Neural progenitor cell (in vitro differentiated cells): ENCODE data around the gene PSMD8.

ENCODE experiments used
- EZH2 ChIP-seq: fragments of 200-600 bp; sonication (generic); IDR thresholded peaks from 2 replicates; pipeline ENCODE4 v1.6.1; 2017; ENCODE audit warnings: antibody characterized with exemption, mild to moderate bottlenecking, moderate library complexity
- EZH2phosphoT487 ChIP-seq: fragments of 200-600 bp; sonication (generic); IDR thresholded peaks from 2 replicates; pipeline ENCODE4 v1.6.1; 2017; ENCODE audit warnings: antibody characterized with exemption
- TF ChIP-seq, protein P1 (sequence below): fragments of 200-600 bp; sonication (generic); IDR thresholded peaks from 2 replicates; pipeline ENCODE4 v1.5.1; 2017; ENCODE audit warnings: antibody characterized with exemption, mild to moderate bottlenecking

DNA sequence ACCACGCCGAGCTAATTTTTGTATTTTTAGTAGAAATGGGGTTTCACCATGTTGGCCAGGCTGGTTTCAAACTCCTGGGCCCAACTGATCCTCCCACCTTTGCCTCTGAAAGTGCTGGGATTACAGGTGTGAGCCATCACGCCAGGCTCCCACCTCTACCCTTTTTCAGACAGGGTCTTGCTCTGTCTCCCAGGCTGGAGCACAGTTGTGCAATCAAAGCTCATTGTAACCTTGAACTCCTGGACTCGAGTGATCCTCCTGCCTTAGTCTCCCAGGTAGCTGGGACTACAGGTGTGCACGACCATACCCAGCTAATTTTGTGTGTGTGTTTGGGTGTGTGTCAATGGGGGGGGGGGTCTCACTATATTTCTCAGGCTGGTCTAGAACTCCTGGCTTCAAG is 49.9 kb downstream of the PSMD8 start:
- no peak for TF ChIP-seq EZH2phosphoT487
- TF ChIP-seq, protein P1, sequence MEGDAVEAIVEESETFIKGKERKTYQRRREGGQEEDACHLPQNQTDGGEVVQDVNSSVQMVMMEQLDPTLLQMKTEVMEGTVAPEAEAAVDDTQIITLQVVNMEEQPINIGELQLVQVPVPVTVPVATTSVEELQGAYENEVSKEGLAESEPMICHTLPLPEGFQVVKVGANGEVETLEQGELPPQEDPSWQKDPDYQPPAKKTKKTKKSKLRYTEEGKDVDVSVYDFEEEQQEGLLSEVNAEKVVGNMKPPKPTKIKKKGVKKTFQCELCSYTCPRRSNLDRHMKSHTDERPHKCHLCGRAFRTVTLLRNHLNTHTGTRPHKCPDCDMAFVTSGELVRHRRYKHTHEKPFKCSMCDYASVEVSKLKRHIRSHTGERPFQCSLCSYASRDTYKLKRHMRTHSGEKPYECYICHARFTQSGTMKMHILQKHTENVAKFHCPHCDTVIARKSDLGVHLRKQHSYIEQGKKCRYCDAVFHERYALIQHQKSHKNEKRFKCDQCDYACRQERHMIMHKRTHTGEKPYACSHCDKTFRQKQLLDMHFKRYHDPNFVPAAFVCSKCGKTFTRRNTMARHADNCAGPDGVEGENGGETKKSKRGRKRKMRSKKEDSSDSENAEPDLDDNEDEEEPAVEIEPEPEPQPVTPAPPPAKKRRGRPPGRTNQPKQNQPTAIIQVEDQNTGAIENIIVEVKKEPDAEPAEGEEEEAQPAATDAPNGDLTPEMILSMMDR: no peak
- no peak for TF ChIP-seq EZH2
